SIG-M5 treated with dmso at 0.1 percent for 504 hours (cell line): ENCODE results near the gene TACC2.
A peak's percentile ranks its signal among the peaks of the same experiment; 100 is the strongest.
"Not testable (repeated sequence)": the region's sequence is repeated elsewhere in the genome, so short reads cannot be mapped to it uniquely, and the experiment has no call there.

Experiments
- DNase-seq: peaks from one replicate; lab custom pipeline; 2025; ENCODE audit not compliant: unreplicated experiment; lab: John Stamatoyannopoulos, UW

The TACC2 gene

GRCh38 chr10:122057841-122058413 is 69.0 kb downstream of the TACC2 start:
- no peak for DNase-seq

- DNase-seq = no peak
Observed at GRCh38 chr10:122060250-122060649, 71.3 kb downstream of the TACC2 start.

- peak; percentile 55 for DNase-seq
Observed at GRCh38 chr10:122062831-122063674, 74.1 kb downstream of the TACC2 start.

- DNase-seq = not testable (repeated sequence)
Observed at GRCh38 chr10:122066337-122066939, 77.5 kb downstream of the TACC2 start.

GRCh38 chr10:122068844-122069243 is 79.9 kb downstream of the TACC2 start:
- DNase-seq = no peak

- DNase-seq = no peak
Observed at GRCh38 chr10:122072491-122072890, 83.5 kb downstream of the TACC2 start.

GRCh38 chr10:122073508-122073907 is 84.5 kb downstream of the TACC2 start:
- DNase-seq = no peak

- DNase-seq = no peak
Observed at GRCh38 chr10:122075171-122075570, 86.2 kb downstream of the TACC2 start.

GRCh38 chr10:122075876-122076275 is 86.9 kb downstream of the TACC2 start:
- DNase-seq = not testable (repeated sequence)

GRCh38 chr10:122077311-122077875 is 88.4 kb downstream of the TACC2 start:
- no peak for DNase-seq

- DNase-seq = no peak
Observed at GRCh38 chr10:122078326-122078725, 89.4 kb downstream of the TACC2 start.

GRCh38 chr10:122078965-122079795 is 90.2 kb downstream of the TACC2 start:
- DNase-seq = no peak

- DNase-seq = no peak
Observed at GRCh38 chr10:122082616-122083477, 93.9 kb downstream of the TACC2 start.

- no peak for DNase-seq
Observed at GRCh38 chr10:122083478-122084025, 94.6 kb downstream of the TACC2 start.

- no peak for DNase-seq
Observed at GRCh38 chr10:122084286-122085041, 95.5 kb downstream of the TACC2 start.

- no peak for DNase-seq
Observed at GRCh38 chr10:122085423-122085911, 96.5 kb downstream of the TACC2 start.

GRCh38 chr10:122086416-122087240 is 97.7 kb downstream of the TACC2 start:
- no peak for DNase-seq

- no peak for DNase-seq
Observed at GRCh38 chr10:122087436-122087835, 98.5 kb downstream of the TACC2 start.
